Subcutaneous abdominal adipose tissue (tissue), 5 donors: Measurements from ENCODE around the gene IFT20.

Source experiments
- H3K27ac ChIP-seq: one replicate; pipeline ENCODE4 v1.7.0; 2013; ENCODE audit warnings: low read depth, mild to moderate bottlenecking, inconsistent platforms, low read length, moderate library complexity
- H3K27me3 ChIP-seq, 5 donors: one replicate each; pipeline ENCODE4 v1.7.0; 2013; ENCODE audit warnings: low read length in 5 of 5, inconsistent platforms in 1 of 5; ENCODE audit not compliant: control insufficient read depth in 5 of 5, insufficient read depth in 4 of 5
- H3K36me3 ChIP-seq, 5 donors: one replicate each; pipeline ENCODE4 v1.7.0; 2013; ENCODE audit warnings: low read length in 5 of 5; ENCODE audit not compliant: control insufficient read depth in 5 of 5, insufficient read depth in 5 of 5
- H3K4me1 ChIP-seq, 5 donors: one replicate each; pipeline ENCODE4 v1.7.0; 2013; ENCODE audit warnings: low read length in 5 of 5, mild to moderate bottlenecking in 3 of 5, moderate library complexity in 1 of 5; ENCODE audit not compliant: control insufficient read depth in 5 of 5, insufficient read depth in 5 of 5
- H3K4me3 ChIP-seq, 5 donors: one replicate each; pipeline ENCODE4 v1.7.0; 2013; ENCODE audit warnings: low read length in 5 of 5, low read depth in 1 of 5
- H3K9ac ChIP-seq, 5 donors: one replicate each; pipeline ENCODE4 v1.7.0; 2013; ENCODE audit warnings: low read length in 5 of 5, mild to moderate bottlenecking in 4 of 5, moderate library complexity in 3 of 5
- H3K9me3 ChIP-seq, 5 donors: one replicate each; pipeline ENCODE4 v1.7.0; 2013; ENCODE audit warnings: low read length in 5 of 5; ENCODE audit not compliant: control insufficient read depth in 5 of 5
- donor health status: healthy.
- donor health status: healthy.
- donor health status: healthy.
- donor health status: healthy.
- donor health status: healthy.

Gene IFT20

DNA sequence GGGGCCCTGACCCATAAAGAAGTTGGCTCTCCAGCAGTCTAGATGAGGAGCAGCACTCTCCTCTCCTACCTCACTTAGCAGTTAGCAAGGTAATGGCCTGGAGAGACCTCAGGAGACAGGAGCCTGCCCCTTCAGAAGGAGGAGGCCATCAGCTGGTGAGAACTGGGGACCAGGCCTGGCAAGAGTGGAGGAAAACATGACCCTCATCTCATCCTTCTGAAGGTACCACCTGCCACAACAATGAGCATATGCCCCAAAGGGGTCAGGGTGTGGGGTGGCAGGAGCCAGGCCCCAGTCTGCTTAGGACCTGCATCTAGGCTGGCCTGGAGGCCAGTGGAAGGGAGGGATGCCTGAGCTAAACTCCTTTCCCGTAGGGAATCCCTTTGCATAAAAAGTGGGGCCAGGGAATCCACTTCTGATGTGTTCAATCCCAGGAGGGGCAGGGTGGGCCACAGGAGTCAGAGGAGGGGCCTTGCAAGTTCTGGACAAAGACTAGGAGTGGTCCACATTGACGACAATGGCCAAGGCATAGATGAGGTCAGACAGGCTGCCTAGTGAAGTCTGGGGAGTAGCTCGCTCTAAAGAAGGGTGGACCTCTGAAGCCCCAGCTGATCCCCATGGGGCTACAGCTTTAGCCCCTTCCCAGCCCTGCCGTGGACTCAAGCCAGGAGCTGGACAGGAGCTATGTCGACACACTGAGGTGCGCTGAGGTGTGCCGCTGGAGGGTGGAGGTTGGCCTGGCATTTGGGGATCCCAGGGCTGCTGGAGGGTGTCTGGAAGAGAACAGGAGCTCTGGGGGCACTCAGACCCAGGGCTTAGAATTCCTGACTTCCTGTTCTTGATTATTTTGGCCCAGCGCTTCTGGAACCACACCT, 28.7 kb upstream of the IFT20 start:
- no peak overlapping the region for H3K27ac ChIP-seq
- no peaks in the 10 kb centered on the region for H3K4me1 ChIP-seq
- H3K27me3 ChIP-seq: no peaks in the 10 kb centered on the region
- H3K4me3 ChIP-seq: no peak overlapping the region
- peaks cover 14 to 78% (median 56%) of the 10 kb centered on the region in 5 donors for H3K36me3 ChIP-seq
- H3K9me3 ChIP-seq: no peaks in the 10 kb centered on the region
- H3K9ac ChIP-seq: no peak overlapping the region

DNA sequence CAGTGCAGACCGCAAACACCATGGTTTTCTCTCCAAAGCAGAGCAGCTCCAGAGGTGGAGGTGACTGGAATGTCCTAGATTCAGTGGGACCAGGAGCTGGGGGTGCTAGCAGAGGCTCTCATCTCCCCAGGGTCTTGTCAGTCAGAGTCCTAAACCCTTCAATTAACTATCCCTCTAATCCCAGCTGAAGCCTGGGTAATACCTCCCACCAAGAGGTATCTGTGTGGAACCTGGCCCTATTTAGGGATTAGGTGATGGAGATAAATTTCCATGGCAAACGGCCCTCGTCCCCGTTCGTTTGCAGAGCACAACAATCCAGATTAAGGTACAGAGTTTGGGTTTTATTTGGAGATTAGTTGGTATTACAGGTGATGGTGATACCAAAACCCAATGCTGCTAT, 27.9 kb upstream of the IFT20 start:
- Histone ChIP-seq H3K4me1 (peaks cover 0 to 6% (median 5%) of the 10 kb centered on the region in 5 donors), H3K9me3 (no peaks in the 10 kb centered on the region), H3K27me3 (no peaks in the 10 kb centered on the region), H3K4me3 (no peak overlapping the region), H3K9ac (no peak overlapping the region), H3K36me3 (peaks cover 14 to 78% (median 57%) of the 10 kb centered on the region in 5 donors), H3K27ac (no peak overlapping the region)

DNA sequence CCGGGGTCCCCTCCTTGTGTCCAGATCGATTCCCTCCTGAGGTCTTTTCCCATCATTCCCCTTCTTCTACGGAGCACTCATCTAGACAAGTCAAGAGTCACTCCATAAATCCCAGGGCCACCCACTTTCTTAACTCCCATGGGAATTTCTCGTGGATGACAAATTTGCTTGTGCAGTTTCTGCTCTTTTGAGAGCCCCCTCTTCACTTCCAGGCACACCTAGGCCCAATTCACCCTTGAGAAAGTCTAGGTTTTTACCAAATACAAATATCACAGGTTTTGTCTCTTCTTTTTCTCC, 22.6 kb upstream of the IFT20 start:
- peak overlapping the region; percentile 78 for H3K27ac ChIP-seq
- peaks cover 24 to 57% (median 53%) of the 10 kb centered on the region in 5 donors for H3K36me3 ChIP-seq
- peak overlapping the region in 4 of 5 donors; percentile 88 to 99 (median 96) for H3K9ac ChIP-seq

GRCh38 chr17:28357061-28357900, 22.0 kb upstream of the IFT20 start, which contains the start of gene POLDIP2:
Gene POLDIP2 (minus strand): TSS chr17:28357527. CDS start chr17:28357448, 79 bp downstream.
- Histone ChIP-seq H3K9ac (peak within 1 kb of the TSS; percentile 82 to 99 (median 99)), H3K27me3 (no peaks in the 10 kb centered on the region), H3K27ac (peak within 1 kb of the TSS; percentile 78), H3K9me3 (no peaks in the 10 kb centered on the region), H3K4me3 (peak within 1 kb of the TSS; percentile 91 to 94 (median 92)), H3K4me1 (peaks cover 9 to 27% (median 24%) of the 10 kb centered on the region in 5 donors), H3K36me3 (peaks cover 25 to 54% (median 52%) of the 10 kb centered on the region in 5 donors)

More for the DNA sequence above, 22.6 kb upstream of the IFT20 start:
- Histone ChIP-seq H3K27me3 (no peaks in the 10 kb centered on the region), H3K4me1 (peaks cover 9 to 27% (median 24%) of the 10 kb centered on the region in 5 donors), H3K4me3 (peak overlapping the region; percentile 91 to 94 (median 92)), H3K9me3 (no peaks in the 10 kb centered on the region)

DNA sequence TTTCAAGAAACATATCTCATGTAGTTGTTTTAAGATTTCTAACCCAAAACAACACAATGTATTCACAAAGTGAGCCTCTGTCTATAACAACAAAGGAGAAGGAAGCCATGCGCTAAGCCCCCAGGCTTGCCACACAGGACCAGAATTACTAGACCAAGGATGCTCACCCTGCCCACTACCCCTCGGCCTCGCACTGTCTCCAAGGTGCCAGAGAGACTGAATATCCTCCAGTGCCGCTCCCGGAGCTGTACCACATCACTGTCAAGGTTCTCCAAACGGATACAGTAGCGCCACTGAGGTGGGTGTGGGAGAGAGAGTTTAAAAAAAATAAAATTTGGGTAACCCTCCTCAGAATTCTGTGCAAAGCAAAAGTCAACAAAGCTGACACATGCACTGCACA, 15.0 kb upstream of the IFT20 start:
- H3K9me3 ChIP-seq: no peaks in the 10 kb centered on the region
- H3K36me3 ChIP-seq: peaks cover 15 to 92% (median 89%) of the 10 kb centered on the region in 5 donors
- no peak overlapping the region for H3K4me3 ChIP-seq
- H3K9ac ChIP-seq: no peak overlapping the region
- H3K27ac ChIP-seq: no peak overlapping the region
- peaks cover 0 to 12% (median 2%) of the 10 kb centered on the region in 5 donors for H3K4me1 ChIP-seq
- no peaks in the 10 kb centered on the region for H3K27me3 ChIP-seq

GRCh38 chr17:28348979-28349378, 13.7 kb upstream of the IFT20 start:
- peaks cover 9 to 96% (median 91%) of the 10 kb centered on the region in 5 donors for H3K36me3 ChIP-seq
- no peak overlapping the region for H3K27ac ChIP-seq
- H3K4me1 ChIP-seq: peaks cover 0 to 22% (median 7%) of the 10 kb centered on the region in 5 donors
- H3K9me3 ChIP-seq: no peaks in the 10 kb centered on the region
- no peak overlapping the region for H3K9ac ChIP-seq
- H3K4me3 ChIP-seq: no peak overlapping the region
- H3K27me3 ChIP-seq: no peaks in the 10 kb centered on the region

DNA sequence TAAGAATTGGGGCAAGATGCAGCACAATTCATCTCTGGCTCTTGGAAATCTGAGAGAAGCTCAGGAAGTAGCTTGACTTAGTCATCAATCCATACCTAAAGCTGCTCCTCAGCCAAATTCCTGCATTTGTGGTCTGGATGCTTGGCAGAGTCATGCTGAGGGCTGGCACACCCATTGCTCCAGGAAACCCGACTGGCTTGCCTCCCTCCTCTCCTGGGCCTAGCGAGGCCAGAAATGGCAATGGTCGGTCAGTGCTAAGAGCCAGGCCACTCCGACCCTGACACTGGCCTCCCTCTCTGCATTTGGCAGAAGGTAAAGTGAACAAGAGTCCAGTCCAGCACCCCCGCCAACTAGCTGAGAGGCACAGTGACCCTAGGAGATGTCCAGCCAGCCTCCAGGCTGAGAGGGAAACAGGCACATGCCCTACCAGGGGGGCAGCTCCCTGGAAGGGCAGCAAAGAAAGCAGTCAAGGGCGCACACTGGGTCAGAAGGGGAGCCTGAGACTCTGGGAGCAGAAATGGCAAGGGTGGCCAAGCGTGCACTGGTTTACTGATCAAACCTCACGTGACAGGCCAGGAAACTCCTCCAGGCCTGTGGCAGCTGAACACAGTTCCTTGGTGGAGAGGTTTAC, 12.1 kb upstream of the IFT20 start:
- Histone ChIP-seq H3K4me1 (peaks cover 0 to 27% (median 7%) of the 10 kb centered on the region in 5 donors), H3K36me3 (peaks cover 3 to 98% (median 92%) of the 10 kb centered on the region in 5 donors), H3K4me3 (no peak overlapping the region), H3K9me3 (no peaks in the 10 kb centered on the region), H3K9ac (no peak overlapping the region), H3K27me3 (no peaks in the 10 kb centered on the region), H3K27ac (peak overlapping the region; percentile 6)

DNA sequence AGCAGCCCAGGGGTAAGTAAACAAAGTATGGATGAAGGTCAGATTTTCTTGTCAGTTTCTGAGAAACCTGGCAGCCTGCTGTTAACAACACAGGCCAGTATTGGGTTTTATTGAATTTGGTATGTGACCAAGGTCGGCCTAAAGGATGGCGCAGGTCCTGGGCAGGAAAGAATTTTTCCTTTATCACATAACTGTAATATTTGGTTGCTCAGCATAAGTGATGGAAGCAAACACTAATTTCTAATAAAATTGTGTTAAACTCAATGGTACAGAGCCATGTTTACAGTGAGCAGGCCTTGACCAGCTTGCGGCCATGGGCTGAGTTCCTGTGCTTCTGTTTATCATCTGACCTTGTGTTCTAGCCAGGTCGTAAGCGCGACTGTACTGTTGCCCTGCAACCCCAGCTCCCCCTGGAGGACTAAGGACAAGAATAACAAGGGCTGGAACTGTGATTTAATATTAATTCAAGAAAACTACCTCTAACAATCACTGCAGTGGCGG, 11.5 kb upstream of the IFT20 start:
- peaks cover 0 to 27% (median 7%) of the 10 kb centered on the region in 5 donors for H3K4me1 ChIP-seq
- H3K9ac ChIP-seq: no peak overlapping the region
- peaks cover 1 to 99% (median 94%) of the 10 kb centered on the region in 5 donors for H3K36me3 ChIP-seq
- H3K27me3 ChIP-seq: no peaks in the 10 kb centered on the region
- H3K27ac ChIP-seq: no peak overlapping the region
- H3K9me3 ChIP-seq: no peaks in the 10 kb centered on the region
- no peak overlapping the region for H3K4me3 ChIP-seq

DNA sequence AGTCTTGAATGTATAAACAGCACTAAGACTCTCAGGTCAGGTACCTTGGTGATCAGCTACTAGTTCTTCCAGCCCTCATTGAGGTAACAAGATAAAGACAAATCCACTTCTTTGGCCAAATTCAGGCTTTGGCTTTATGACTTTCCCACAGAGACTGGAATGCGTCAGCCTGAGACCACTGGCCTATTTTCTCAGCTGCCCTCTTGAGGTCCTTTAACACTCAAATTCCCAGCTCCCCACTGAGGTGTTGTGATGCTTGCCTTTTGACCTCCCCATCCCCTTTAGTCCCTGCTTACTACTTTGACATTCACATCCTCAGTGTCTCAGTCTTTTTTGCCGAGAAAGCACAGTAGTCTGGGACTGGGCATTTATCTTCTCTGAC, 10.9 kb upstream of the IFT20 start:
- H3K36me3 ChIP-seq: peaks cover 0 to 99% (median 94%) of the 10 kb centered on the region in 5 donors
- H3K4me1 ChIP-seq: peaks cover 0 to 27% (median 7%) of the 10 kb centered on the region in 5 donors
- H3K9ac ChIP-seq: no peak overlapping the region
- no peaks in the 10 kb centered on the region for H3K9me3 ChIP-seq
- no peak overlapping the region for H3K27ac ChIP-seq
- no peaks in the 10 kb centered on the region for H3K27me3 ChIP-seq
- no peak overlapping the region for H3K4me3 ChIP-seq
